ENCODE data around the gene EXTL2.
A peak's percentile ranks its signal among the peaks of the same experiment; 100 is the strongest.
"Not testable (repeated sequence)": the region's sequence is repeated elsewhere in the genome, so short reads cannot be mapped to it uniquely, and the experiment has no call there.

The EXTL2 gene

DNA sequence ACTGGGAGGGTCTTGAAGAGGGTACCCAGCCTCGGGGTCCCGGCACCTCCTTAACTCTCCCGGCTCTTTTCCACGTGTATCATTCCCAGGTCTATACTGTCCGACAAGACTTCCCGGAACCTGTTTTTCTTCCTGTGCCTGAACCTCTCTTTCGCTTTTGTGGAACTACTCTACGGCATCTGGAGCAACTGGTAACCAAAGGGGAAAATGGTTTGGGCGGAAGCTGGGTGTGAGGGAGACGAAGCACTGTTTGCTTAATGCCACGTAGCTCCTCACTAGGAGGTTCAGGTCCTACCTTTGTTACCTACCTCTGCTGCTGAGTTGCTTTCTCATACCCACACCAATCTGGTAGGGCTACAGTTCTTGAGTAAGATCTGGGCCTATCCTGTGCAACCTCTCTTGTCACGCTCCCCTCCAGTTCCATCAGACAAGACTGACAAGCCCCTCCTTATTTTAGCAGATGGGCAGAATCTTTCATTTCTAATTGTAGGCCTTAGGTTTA, 1.9 kb upstream of the EXTL2 start:
- H3K27ac ChIP-seq (ENCODE audit: low read depth, low read length), result peak overlapping the region; percentile 66
- H3K4me3 ChIP-seq (ENCODE audit: low read length), result peak overlapping the region; percentile 98
- H3K4me1 ChIP-seq (ENCODE audit: insufficient read depth, low read length), result peaks cover 9% of the 10 kb centered on the region
- H3K27me3 ChIP-seq (ENCODE audit: insufficient read depth, low read length), result no peaks in the 10 kb centered on the region
- H3K36me3 ChIP-seq (ENCODE audit: insufficient read depth, low read length), result peaks cover 56% of the 10 kb centered on the region
- peak overlapping the region; percentile 84 for H3K9ac ChIP-seq (ENCODE audit: low read depth, low read length)
- no peaks in the 10 kb centered on the region; the same call in 1 of the 2 replicates for H3K9me3 ChIP-seq (ENCODE audit: insufficient read depth, low read depth, low read length)
- 3% methylated on average over 12 of the region's 12 CpGs for WGBS

DNA sequence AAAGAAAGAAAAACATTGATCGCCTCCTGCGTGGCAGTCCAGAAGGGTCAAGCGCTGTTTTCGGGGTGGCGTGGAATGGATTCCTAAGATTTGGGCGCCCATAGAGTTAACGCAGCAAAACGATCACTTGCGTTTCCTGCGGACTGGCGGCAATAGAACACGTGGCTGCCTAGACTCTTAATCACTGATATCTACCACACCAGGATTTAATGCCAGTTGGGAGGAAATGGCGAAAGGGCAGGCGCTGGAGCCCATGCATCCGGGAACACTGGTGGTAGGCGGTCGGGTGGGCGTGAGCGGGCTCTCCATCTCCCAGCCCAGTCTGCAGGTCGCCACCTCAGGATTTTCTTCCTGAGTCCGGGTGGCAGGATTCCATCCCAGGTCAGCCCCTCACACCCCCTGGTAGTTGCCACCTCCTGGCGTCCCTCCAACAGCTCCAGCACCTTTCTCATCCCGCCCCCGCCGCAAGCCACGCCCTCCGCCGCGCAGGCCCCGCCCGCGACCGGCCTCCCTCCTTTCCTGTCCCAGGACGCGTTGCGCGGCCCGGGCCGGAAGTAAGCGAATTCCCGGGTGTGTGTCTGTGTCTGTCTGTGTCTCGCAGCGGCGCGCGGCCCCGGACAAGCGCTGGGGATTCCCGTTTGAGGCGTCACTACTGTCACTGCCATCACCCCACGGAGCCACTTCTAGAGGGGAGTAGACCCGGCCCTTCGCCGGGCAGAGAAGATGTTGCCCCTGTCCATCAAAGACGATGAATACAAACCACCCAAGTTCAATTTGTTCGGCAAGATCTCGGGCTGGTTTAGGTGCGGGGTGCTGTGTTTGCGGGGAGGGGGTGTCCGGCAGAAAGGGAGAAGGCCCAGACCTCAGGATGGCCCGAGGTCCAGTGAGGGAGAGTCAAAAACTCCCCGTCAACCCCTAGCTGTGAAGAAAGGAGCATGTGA, 1.2 kb upstream of the EXTL2 start, which contains the start of gene SLC30A7:
Gene SLC30A7, plus strand, starts transcription at position 551 of the 941 bp plus-strand sequence. Its CDS starts 173 bp downstream, at position 724.
- Histone ChIP-seq H3K4me3 (ENCODE audit: low read length) (peak within 1 kb of the TSS; percentile 98), H3K36me3 (ENCODE audit: insufficient read depth, low read length) (peaks cover 56% of the 10 kb centered on the region), H3K27me3 (ENCODE audit: insufficient read depth, low read length) (no peaks in the 10 kb centered on the region), H3K9ac (ENCODE audit: low read depth, low read length) (peak within 1 kb of the TSS; percentile 84), H3K9me3 (ENCODE audit: insufficient read depth, low read depth, low read length) (peaks cover 6% of the 10 kb centered on the region), H3K4me1 (ENCODE audit: insufficient read depth, low read length) (peaks cover 9% of the 10 kb centered on the region), H3K27ac (ENCODE audit: low read depth, low read length) (peak within 1 kb of the TSS; percentile 92)
- WGBS, result under 1% methylated on average over 62 of the region's 62 CpGs

DNA sequence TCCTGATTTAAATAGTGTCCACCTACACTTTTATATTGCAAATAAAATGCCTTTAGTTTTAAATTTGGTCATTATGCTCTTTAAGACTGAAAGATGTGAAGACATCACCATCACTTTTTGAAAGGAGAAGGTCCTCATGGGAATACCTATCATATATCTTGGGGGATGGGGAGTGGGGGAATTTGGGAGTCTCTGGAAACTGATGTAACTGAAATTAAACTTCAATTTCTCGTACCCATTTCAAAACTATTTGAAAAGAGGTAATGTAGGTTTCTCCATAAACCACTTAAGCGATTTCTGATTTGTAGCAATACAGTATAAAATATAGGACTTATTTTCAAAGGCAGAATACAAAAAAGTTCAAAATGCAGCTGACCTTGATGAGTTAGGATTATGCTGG, 924 bp downstream of the EXTL2 start:
- Histone ChIP-seq H3K27me3 (ENCODE audit: insufficient read depth, low read length) (no peaks in the 10 kb centered on the region), H3K9ac (ENCODE audit: low read depth, low read length) (peak overlapping the region; percentile 84), H3K36me3 (ENCODE audit: insufficient read depth, low read length) (peaks cover 54% of the 10 kb centered on the region), H3K27ac (ENCODE audit: low read depth, low read length) (no peak overlapping the region), H3K9me3 (ENCODE audit: insufficient read depth, low read depth, low read length) (peaks cover 26% of the 10 kb centered on the region), H3K4me3 (ENCODE audit: low read length) (peak overlapping the region; percentile 98), H3K4me1 (ENCODE audit: insufficient read depth, low read length) (peaks cover 9% of the 10 kb centered on the region)
- no CpG with 5 or more reads among the region's 2 CpGs for WGBS

DNA sequence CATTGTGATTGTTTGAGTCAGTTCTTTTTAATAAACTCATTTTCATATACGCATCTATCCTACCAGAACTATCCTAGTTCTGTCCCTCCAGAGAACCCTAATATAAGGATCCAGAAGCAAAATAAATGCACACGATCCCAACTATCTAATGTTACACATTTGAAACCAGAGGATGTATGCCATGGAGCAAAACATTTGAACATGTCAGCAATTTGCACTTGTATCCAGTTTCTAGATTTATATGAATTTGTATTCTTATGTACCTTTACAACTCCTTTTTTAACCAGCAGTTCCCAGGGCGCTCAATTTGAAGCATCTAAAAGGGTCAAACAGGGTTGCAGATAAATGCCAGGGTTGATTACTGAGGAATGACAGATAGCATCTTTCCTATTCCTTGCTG, 2.1 kb downstream of the EXTL2 start:
- H3K4me3 ChIP-seq (ENCODE audit: low read length), result no peak overlapping the region
- WGBS, result 96% methylated on average over 3 of the region's 3 CpGs
- no peak overlapping the region for H3K27ac ChIP-seq (ENCODE audit: low read depth, low read length)
- no peak overlapping the region for H3K9ac ChIP-seq (ENCODE audit: low read depth, low read length)
- H3K9me3 ChIP-seq (ENCODE audit: insufficient read depth, low read depth, low read length), result peaks cover 34% of the 10 kb centered on the region
- H3K4me1 ChIP-seq (ENCODE audit: insufficient read depth, low read length), result peaks cover 7% of the 10 kb centered on the region
- H3K27me3 ChIP-seq (ENCODE audit: insufficient read depth, low read length), result no peaks in the 10 kb centered on the region
- H3K36me3 ChIP-seq (ENCODE audit: insufficient read depth, low read length), result peaks cover 53% of the 10 kb centered on the region

DNA sequence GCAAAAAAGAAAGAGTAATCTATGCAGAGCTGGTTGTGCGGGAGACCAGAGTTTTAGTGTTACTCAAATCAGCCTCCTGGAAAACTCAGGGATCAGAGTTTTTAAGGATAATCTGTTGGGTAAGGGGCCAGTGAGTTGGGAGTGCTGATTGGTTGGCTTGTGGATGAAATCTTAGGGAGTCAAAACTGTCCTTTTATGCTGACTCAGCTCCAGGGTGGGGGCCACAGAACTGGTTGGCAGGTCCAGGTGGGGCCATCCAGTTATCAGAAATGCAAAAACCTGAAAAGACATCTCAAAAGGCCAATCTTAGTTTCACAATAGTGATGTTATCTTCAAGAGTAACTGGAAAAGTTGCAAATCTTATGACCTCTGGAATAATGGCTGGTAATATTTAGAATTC, 3.3 kb downstream of the EXTL2 start:
- no peak overlapping the region for H3K27ac ChIP-seq (ENCODE audit: low read depth, low read length)
- H3K27me3 ChIP-seq (ENCODE audit: insufficient read depth, low read length), result no peaks in the 10 kb centered on the region
- H3K4me1 ChIP-seq (ENCODE audit: insufficient read depth, low read length), result no peaks in the 10 kb centered on the region; the same call in 1 of the 2 replicates
- H3K9me3 ChIP-seq (ENCODE audit: insufficient read depth, low read depth, low read length), result peaks cover 34% of the 10 kb centered on the region
- peaks cover 61% of the 10 kb centered on the region for H3K36me3 ChIP-seq (ENCODE audit: insufficient read depth, low read length)
- no peak overlapping the region for H3K9ac ChIP-seq (ENCODE audit: low read depth, low read length)
- no peak overlapping the region for H3K4me3 ChIP-seq (ENCODE audit: low read length)
- WGBS, result 94% methylated on average over 1 of the region's 1 CpG

DNA sequence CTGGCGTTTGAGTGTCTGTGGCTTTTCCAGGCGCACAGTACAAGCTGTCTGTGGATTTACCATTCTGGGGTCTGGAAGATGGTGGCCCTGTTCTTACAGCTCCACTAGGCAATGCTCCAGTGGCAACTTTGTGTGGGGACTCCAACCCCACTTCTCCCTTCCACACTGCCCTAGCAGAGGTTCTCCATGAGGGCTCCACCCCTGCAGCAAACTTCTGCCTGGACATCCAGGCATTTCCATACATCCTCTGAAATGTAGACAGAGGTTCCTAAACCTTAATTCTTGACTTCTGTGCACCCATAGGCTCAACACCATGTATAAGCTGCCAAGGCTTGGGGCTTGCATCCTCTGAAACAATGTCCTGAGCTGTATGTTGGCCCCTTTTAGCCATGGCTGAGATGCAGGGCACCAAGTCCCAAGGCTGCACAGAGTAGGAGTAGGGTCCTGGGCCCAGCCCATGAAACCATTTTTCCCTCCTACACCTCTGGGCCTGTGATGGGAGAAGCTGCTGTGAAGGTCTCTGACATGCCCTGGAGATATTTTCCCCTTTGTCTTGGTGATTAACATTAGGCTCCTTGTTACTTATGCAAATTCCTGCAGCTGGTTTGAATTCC, 4.7 kb downstream of the EXTL2 start:
- peaks cover 34% of the 10 kb centered on the region for H3K9me3 ChIP-seq (ENCODE audit: insufficient read depth, low read depth, low read length)
- not testable (repeated sequence) for H3K27me3 ChIP-seq (ENCODE audit: insufficient read depth, low read length); H3K4me1 ChIP-seq (ENCODE audit: insufficient read depth, low read length); H3K9ac ChIP-seq (ENCODE audit: low read depth, low read length); H3K4me3 ChIP-seq (ENCODE audit: low read length); H3K27ac ChIP-seq (ENCODE audit: low read depth, low read length)
- WGBS, result 92% methylated on average over 2 of the region's 2 CpGs
- H3K36me3 ChIP-seq (ENCODE audit: insufficient read depth, low read length), result peaks cover 71% of the 10 kb centered on the region

DNA sequence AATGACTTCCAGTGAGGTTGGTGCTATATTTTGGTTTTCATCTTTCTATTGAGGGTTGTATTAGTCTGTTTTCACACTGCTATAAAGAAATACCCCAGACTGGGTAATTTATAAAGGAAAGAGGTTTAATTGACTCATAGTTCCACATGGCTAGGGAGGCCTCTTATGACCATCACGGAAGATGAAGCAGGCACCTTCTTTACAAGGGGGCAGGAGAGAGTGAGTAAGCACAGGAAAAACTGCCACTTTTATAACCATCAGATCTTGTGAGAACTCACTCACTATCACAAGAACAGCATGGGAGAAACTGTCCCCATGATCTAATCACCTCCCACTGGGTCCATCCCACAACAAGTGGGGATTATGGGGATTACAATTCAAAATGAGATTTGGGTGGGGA, 5.6 kb downstream of the EXTL2 start:
- H3K27ac ChIP-seq (ENCODE audit: low read depth, low read length); H3K4me3 ChIP-seq (ENCODE audit: low read length); H3K9ac ChIP-seq (ENCODE audit: low read depth, low read length); H3K27me3 ChIP-seq (ENCODE audit: insufficient read depth, low read length); H3K4me1 ChIP-seq (ENCODE audit: insufficient read depth, low read length): not testable (repeated sequence)
- Histone ChIP-seq H3K9me3 (ENCODE audit: insufficient read depth, low read depth, low read length) (peaks cover 34% of the 10 kb centered on the region), H3K36me3 (ENCODE audit: insufficient read depth, low read length) (peaks cover 71% of the 10 kb centered on the region)
- 100% methylated on average over 1 of the region's 1 CpG for WGBS

DNA sequence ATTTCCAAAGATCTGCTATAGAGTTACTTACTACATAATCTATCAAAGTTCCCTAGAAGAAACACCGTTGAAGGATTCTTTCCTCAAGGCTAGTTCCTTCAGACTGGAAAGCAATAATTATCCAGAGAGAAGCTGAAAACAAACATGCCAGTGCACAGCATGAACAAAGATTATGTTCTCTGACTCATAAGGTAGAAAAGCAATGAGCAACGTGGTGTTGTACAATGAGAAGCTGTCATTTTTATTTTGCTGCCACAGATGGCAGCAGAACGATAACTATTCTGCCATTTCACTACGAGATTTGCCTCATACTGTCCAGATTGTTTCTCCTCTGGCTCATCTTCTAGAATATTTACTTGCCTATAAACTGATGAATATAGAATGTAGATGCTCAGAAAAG, 10.7 kb downstream of the EXTL2 start:
- no peaks in the 10 kb centered on the region for H3K27me3 ChIP-seq (ENCODE audit: insufficient read depth, low read length)
- no peaks in the 10 kb centered on the region for H3K4me1 ChIP-seq (ENCODE audit: insufficient read depth, low read length)
- H3K9ac ChIP-seq (ENCODE audit: low read depth, low read length), result no peak overlapping the region
- peaks cover 42% of the 10 kb centered on the region for H3K36me3 ChIP-seq (ENCODE audit: insufficient read depth, low read length)
- H3K27ac ChIP-seq (ENCODE audit: low read depth, low read length), result no peak overlapping the region
- peaks cover 10% of the 10 kb centered on the region for H3K9me3 ChIP-seq (ENCODE audit: insufficient read depth, low read depth, low read length)
- no peak overlapping the region for H3K4me3 ChIP-seq (ENCODE audit: low read length)
- 95% methylated on average over 4 of the region's 4 CpGs for WGBS

DNA sequence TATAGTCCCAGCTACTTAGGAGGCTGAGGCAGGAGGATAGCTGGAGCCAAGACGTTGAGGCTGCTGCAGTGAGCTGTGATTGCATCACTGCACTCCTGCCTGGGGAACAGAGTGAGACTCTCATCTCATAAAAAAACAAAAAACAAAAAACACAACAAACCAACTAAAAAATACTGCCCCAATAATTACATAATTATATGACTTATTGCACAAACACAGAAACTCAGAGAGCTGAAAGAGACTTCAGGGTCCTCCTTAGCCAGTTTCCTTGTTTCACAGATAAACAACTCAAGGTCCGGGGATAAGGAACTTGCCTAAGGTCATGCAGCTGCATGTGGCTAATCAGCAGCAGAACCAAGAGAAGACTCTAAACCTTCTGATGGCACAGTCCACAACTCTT, 11.9 kb downstream of the EXTL2 start:
- Histone ChIP-seq H3K36me3 (ENCODE audit: insufficient read depth, low read length) (peaks cover 37% of the 10 kb centered on the region), H3K9ac (ENCODE audit: low read depth, low read length) (no peak overlapping the region), H3K27ac (ENCODE audit: low read depth, low read length) (no peak overlapping the region), H3K4me3 (ENCODE audit: low read length) (no peak overlapping the region), H3K4me1 (ENCODE audit: insufficient read depth, low read length) (no peaks in the 10 kb centered on the region), H3K9me3 (ENCODE audit: insufficient read depth, low read depth, low read length) (no peaks in the 10 kb centered on the region), H3K27me3 (ENCODE audit: insufficient read depth, low read length) (no peaks in the 10 kb centered on the region)
- WGBS, result 88% methylated on average over 2 of the region's 2 CpGs

DNA sequence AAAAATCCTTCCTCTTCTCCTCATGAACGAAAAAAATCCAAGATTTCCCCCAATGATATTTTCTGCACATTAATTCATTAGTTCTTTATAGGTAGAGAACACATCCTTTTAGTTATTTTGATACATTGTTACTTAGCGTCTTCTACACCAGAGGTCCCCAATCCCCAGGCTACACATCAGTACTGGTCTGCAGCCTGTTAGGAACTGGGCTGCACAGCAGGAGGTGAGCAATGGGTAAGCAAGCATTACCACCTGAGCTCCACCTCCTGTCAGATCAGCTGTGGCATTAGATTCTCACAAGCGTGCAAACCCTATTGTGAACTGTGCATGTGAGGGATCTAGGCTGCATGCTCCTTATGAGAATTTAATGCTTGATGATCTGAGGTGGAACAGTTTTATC, 13.0 kb downstream of the EXTL2 start:
- Histone ChIP-seq H3K36me3 (ENCODE audit: insufficient read depth, low read length) (peaks cover 39% of the 10 kb centered on the region), H3K9me3 (ENCODE audit: insufficient read depth, low read depth, low read length) (no peaks in the 10 kb centered on the region), H3K27me3 (ENCODE audit: insufficient read depth, low read length) (no peaks in the 10 kb centered on the region), H3K9ac (ENCODE audit: low read depth, low read length) (no peak overlapping the region), H3K4me3 (ENCODE audit: low read length) (no peak overlapping the region), H3K27ac (ENCODE audit: low read depth, low read length) (no peak overlapping the region), H3K4me1 (ENCODE audit: insufficient read depth, low read length) (no peaks in the 10 kb centered on the region)
- 97% methylated on average over 3 of the region's 3 CpGs for WGBS

DNA sequence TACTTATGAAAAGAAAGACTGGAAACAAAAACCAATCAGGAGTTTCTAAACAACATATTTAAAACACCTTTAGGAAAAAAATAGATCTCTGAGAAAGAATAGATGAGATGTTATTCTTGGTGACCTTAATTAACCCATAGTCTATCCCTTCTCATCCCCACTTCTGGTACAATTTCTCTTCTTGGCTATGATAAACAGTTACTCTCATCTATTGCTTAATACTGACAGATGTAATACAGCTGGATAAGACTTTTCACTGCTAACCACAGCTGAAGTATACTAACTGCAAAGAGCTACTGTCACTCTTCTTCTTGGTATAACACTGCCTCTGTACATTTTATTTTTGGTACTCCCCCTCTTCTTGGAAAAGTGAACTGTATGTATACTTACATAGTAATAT, 15.2 kb downstream of the EXTL2 start:
- Histone ChIP-seq H3K4me1 (ENCODE audit: insufficient read depth, low read length) (no peaks in the 10 kb centered on the region), H3K9me3 (ENCODE audit: insufficient read depth, low read depth, low read length) (no peaks in the 10 kb centered on the region), H3K4me3 (ENCODE audit: low read length) (no peak overlapping the region)

More for the DNA sequence above, 15.2 kb downstream of the EXTL2 start:
- no peaks in the 10 kb centered on the region for H3K27me3 ChIP-seq (ENCODE audit: insufficient read depth, low read length)
- H3K36me3 ChIP-seq (ENCODE audit: insufficient read depth, low read length), result peaks cover 46% of the 10 kb centered on the region
- H3K9ac ChIP-seq (ENCODE audit: low read depth, low read length), result no peak overlapping the region
- no peak overlapping the region for H3K27ac ChIP-seq (ENCODE audit: low read depth, low read length)

Data from HUES64 (cell line).